H1 (cell line): ENCODE results near the gene AK6. TPM values are rescaled to one million over a fixed set of nuclear protein-coding genes. Genes with fewer than 3 reads are reported as not detected.

ENCODE experiments used
- CTCF ChIA-PET: fragments of 300-600 bp; sonication (Branson Sonifier 250); formaldehyde crosslinking; loops from one replicate; lab custom pipeline; 2021; ENCODE audit not compliant: partially characterized antibody; lab: Charles Lee
- POLR2A ChIA-PET: fragments of 300-600 bp; sonication (Branson Sonifier 250); formaldehyde crosslinking; loops from one replicate; lab custom pipeline; 2021; ENCODE audit warnings: inconsistent platforms; ENCODE audit not compliant: partially characterized antibody; lab: Charles Lee
- DNase-seq, 2 experiments: peaks; one replicate each; pipeline versions ENCODE4 v3.0.0 to v3.0.0-alpha.2; 2010 to 2022; ENCODE audit warnings: low spot score in 2 of 2, low read depth in 1 of 2, mixed read lengths in 1 of 2
- FAIRE-seq: peaks from 2 replicates; lab custom pipeline; 2011; peaks lifted over from hg19 to GRCh38; lab: Jason Lieb, UNC
- H2AFZ ChIP-seq: 2 replicates; pipeline ENCODE4 v1.8.1; 2012; ENCODE audit warnings: low read length, inconsistent platforms
- H2AK5ac ChIP-seq: 2 replicates; pipeline ENCODE4 v1.6.1; 2013; ENCODE audit warnings: low read depth, low read length
- H2BK120ac ChIP-seq: replicated peaks from 2 replicates; pipeline ENCODE3; 2013; ENCODE audit warnings: low read depth, low read length, inconsistent platforms
- H2BK12ac ChIP-seq: 2 replicates; pipeline ENCODE4 v1.6.1; 2013; ENCODE audit warnings: low read depth, low read length
- H2BK15ac ChIP-seq: 2 replicates; pipeline ENCODE4 v1.6.1; 2013; ENCODE audit warnings: low read length
- H2BK20ac ChIP-seq: 2 replicates; pipeline ENCODE4 v1.6.1; 2013; ENCODE audit warnings: low read length
- H2BK5ac ChIP-seq: 2 replicates; pipeline ENCODE4 v1.6.1; 2013; ENCODE audit warnings: low read depth, low read length
- H3K14ac ChIP-seq: 2 replicates; pipeline ENCODE4 v1.6.1; 2013; ENCODE audit warnings: inconsistent platforms; ENCODE audit not compliant: insufficient read length
- H3K18ac ChIP-seq: 2 replicates; pipeline ENCODE4 v1.6.1; 2013; ENCODE audit warnings: low read length; ENCODE audit errors: extremely low read depth
- H3K23ac ChIP-seq: 2 replicates; pipeline ENCODE4 v1.6.1; 2013; ENCODE audit warnings: inconsistent platforms; ENCODE audit not compliant: insufficient read length
- H3K23me2 ChIP-seq: 2 replicates; pipeline ENCODE4 v1.6.1; 2013; ENCODE audit warnings: low read depth, low read length
- H3K27ac ChIP-seq: 2 replicates; pipeline ENCODE4 v1.6.1; 2011; ENCODE audit warnings: low read depth, low read length, inconsistent platforms
- H3K27me3 ChIP-seq, 4 experiments: replicated peaks in 1 of 4; 1 replicate in 1 of 4; 2 replicates in 3 of 4; pipeline versions ENCODE4 v1.6.1 to v1.8.1; 2011 to 2013; ENCODE audit warnings: low read length in 3 of 4, mild to moderate bottlenecking in 3 of 4, inconsistent platforms in 2 of 4, mixed read lengths in 2 of 4, moderate library complexity in 1 of 4; ENCODE audit not compliant: control insufficient read depth in 3 of 4, insufficient read depth in 3 of 4; ENCODE audit errors: extremely low read depth in 1 of 4
- H3K36me3 ChIP-seq, 4 experiments: 2 replicates each; pipeline versions ENCODE4 v1.6.1 to v1.8.1; 2011 to 2013; ENCODE audit warnings: mild to moderate bottlenecking in 4 of 4, low read length in 3 of 4, moderate library complexity in 2 of 4, control low read depth in 1 of 4, inconsistent platforms in 1 of 4; ENCODE audit not compliant: insufficient read depth in 4 of 4, control insufficient read depth in 2 of 4
- H3K4ac ChIP-seq: replicated peaks from 2 replicates; pipeline ENCODE3; 2013; ENCODE audit warnings: low read length, low read depth, mixed read lengths, inconsistent platforms; ENCODE audit not compliant: insufficient read length
- H3K4me1 ChIP-seq, 4 experiments: replicated peaks in 1 of 4; 1 replicate in 1 of 4; 2 replicates in 3 of 4; pipeline versions ENCODE4 v1.6.1 to v1.8.1; 2011 to 2013; ENCODE audit warnings: low read length in 3 of 4, inconsistent platforms in 2 of 4, mixed read lengths in 1 of 4; ENCODE audit not compliant: insufficient read depth in 4 of 4, control insufficient read depth in 3 of 4
- H3K4me2 ChIP-seq, 2 experiments: 2 replicates each; pipeline versions ENCODE4 v1.6.1 to v1.8.1; 2011 to 2013; ENCODE audit warnings: low read depth in 2 of 2, low read length in 2 of 2, control low read depth in 1 of 2, inconsistent platforms in 1 of 2, mild to moderate bottlenecking in 1 of 2; ENCODE audit not compliant: insufficient read depth in 1 of 2
- H3K4me3 ChIP-seq, 4 experiments: fragments of 200-600, 300-600 bp in 1 of 4; sonication (generic), shearing (Covaris generic), sonication (Bioruptor Twin) in 1 of 4; 2 replicates each; pipeline versions ENCODE4 v1.5.1 to v1.8.1; 2011 to 2016; ENCODE audit warnings: low read length in 4 of 4, low read depth in 3 of 4, control low read depth in 2 of 4, inconsistent platforms in 2 of 4, mild to moderate bottlenecking in 2 of 4, mixed read lengths in 1 of 4, moderate library complexity in 1 of 4; ENCODE audit not compliant: insufficient read depth in 2 of 4; ENCODE audit errors: extremely low read depth in 1 of 4
- H3K56ac ChIP-seq: replicated peaks from 2 replicates; pipeline ENCODE3; 2013; ENCODE audit warnings: low read depth, mild to moderate bottlenecking, mixed read lengths, low read length, inconsistent platforms; ENCODE audit not compliant: insufficient read length
- H3K79me1 ChIP-seq: 2 replicates; pipeline ENCODE4 v1.6.1; 2013; ENCODE audit warnings: low read depth, low read length, control low read depth
- H3K79me2 ChIP-seq, 2 experiments: 2 replicates each; pipeline versions ENCODE4 v1.6.1 to v1.8.1; 2012 to 2013; ENCODE audit warnings: low read length in 2 of 2, mild to moderate bottlenecking in 2 of 2, inconsistent platforms in 1 of 2; ENCODE audit not compliant: insufficient read depth in 2 of 2, control insufficient read depth in 1 of 2
- H3K9ac ChIP-seq, 4 experiments: replicated peaks in 1 of 4; 1 replicate in 1 of 4; 2 replicates in 3 of 4; pipeline versions ENCODE4 v1.6.1 to v1.8.1; 2011 to 2013; ENCODE audit warnings: low read depth in 3 of 4, low read length in 3 of 4, control low read depth in 2 of 4, mild to moderate bottlenecking in 2 of 4, moderate library complexity in 2 of 4, inconsistent platforms in 1 of 4; ENCODE audit errors: extremely low read depth in 1 of 4
- H3K9me3 ChIP-seq, 2 experiments: 2 replicates each; pipeline versions ENCODE4 v1.6.1 to v1.8.1; 2012 to 2013; ENCODE audit warnings: mild to moderate bottlenecking in 2 of 2, moderate library complexity in 2 of 2, control low read depth in 1 of 2, inconsistent platforms in 1 of 2, low read depth in 1 of 2, low read length in 1 of 2, mixed read lengths in 1 of 2; ENCODE audit not compliant: insufficient read depth in 2 of 2
- H4K20me1 ChIP-seq, 2 experiments: replicated peaks in 1 of 2; 2 replicates each; pipeline versions ENCODE3 to v1.8.1; 2011 to 2013; ENCODE audit warnings: inconsistent platforms in 2 of 2, low read length in 2 of 2, mild to moderate bottlenecking in 1 of 2; ENCODE audit not compliant: insufficient read depth in 2 of 2, control insufficient read depth in 1 of 2
- H4K5ac ChIP-seq: 2 replicates; pipeline ENCODE4 v1.6.1; 2013; ENCODE audit warnings: low read length, low read depth, mixed read lengths, inconsistent platforms; ENCODE audit not compliant: insufficient read length
- H4K8ac ChIP-seq: 2 replicates; pipeline ENCODE4 v1.8.0; 2013; ENCODE audit warnings: mild to moderate bottlenecking, moderate library complexity, low read length, inconsistent platforms; ENCODE audit not compliant: insufficient read depth; ENCODE audit errors: extremely low read depth
- H4K91ac ChIP-seq: replicated peaks from 2 replicates; pipeline ENCODE3; 2013; ENCODE audit warnings: low read length, mixed read lengths, inconsistent platforms; ENCODE audit not compliant: insufficient read length
- GABPA ChIP-seq: IDR thresholded peaks from 2 replicates; pipeline ENCODE4 v1.6.1; 2011; ENCODE audit warnings: mild to moderate bottlenecking, low read length, moderate library complexity, borderline replicate concordance; ENCODE audit not compliant: insufficient read depth
- KDM1A ChIP-seq: fragments of 200-600, 300-600 bp; sonication (generic); IDR thresholded peaks from 2 replicates; pipeline ENCODE4 v1.7.1; 2016; ENCODE audit warnings: mild to moderate bottlenecking, low read length, borderline replicate concordance
- NANOG ChIP-seq: IDR thresholded peaks from 2 replicates; pipeline ENCODE4 v1.6.1; 2011; ENCODE audit warnings: low read length, low read depth, mild to moderate bottlenecking, inconsistent platforms; ENCODE audit not compliant: insufficient read depth, poor library complexity, severe bottlenecking
- POLR2A ChIP-seq, 2 experiments: IDR thresholded peaks; 1 replicate in 1 of 2; 2 replicates in 1 of 2; pipeline ENCODE4 v1.6.1; 2011; ENCODE audit warnings: low read depth in 2 of 2, low read length in 2 of 2, mild to moderate bottlenecking in 2 of 2; ENCODE audit errors: control extremely low read depth in 1 of 2
- RNF2 ChIP-seq: fragments of 200-900, 300-1000 bp; sonication (generic); IDR thresholded peaks from 2 replicates; pipeline ENCODE4 v1.7.1; 2016; ENCODE audit warnings: borderline replicate concordance, low read depth, mild to moderate bottlenecking, antibody characterized with exemption, low read length; ENCODE audit not compliant: poor library complexity, severe bottlenecking; ENCODE audit errors: missing control alignments
- TBP ChIP-seq: IDR thresholded peaks from 2 replicates; pipeline ENCODE4 v1.6.1; 2011; ENCODE audit warnings: low read depth, low read length, improper control_type of control experiment
- TEAD4 ChIP-seq: IDR thresholded peaks from 2 replicates; pipeline ENCODE4 v1.6.1; 2012; ENCODE audit warnings: low read depth, low read length, inconsistent platforms, mixed read lengths
- WGBS, 2 experiments: shearing (Covaris generic) in 1 of 2; methylation state at CpG; one replicate each; pipeline versions ENCODE4 v1.1.6 to v1.1.7; 2013 to 2015; ENCODE audit warnings: low lambda C conversion rate in 2 of 2, mixed read lengths in 2 of 2, inconsistent platforms in 1 of 2, low coverage in 1 of 2, missing lambda C conversion rate in 1 of 2; ENCODE audit not compliant: insufficient replicate concordance in 2 of 2, insufficient coverage in 1 of 2, insufficient read length in 1 of 2; ENCODE audit errors: extremely low coverage in 1 of 2, missing lambda C conversion rate in 1 of 2; 5-methylcytosine and 5-hydroxymethylcytosine counted together
- polyA plus RNA-seq, 7 experiments: library from polyadenylated mRNA; depleted of rRNA in 3 of 7; stranded (reverse) in 5 of 7; unstranded in 2 of 7; fragments of >200 nt in 5 of 7; fragments of 200-250 nt in 2 of 7; gene quantifications; 1 replicate in 5 of 7; 2 replicates in 1 of 7; 4 replicates in 1 of 7; pipeline versions ENCODE4 v1.2.1 to v1.2.3, GENCODE V29; 2011 to 2013; ENCODE audit warnings: missing spikeins in 2 of 7, mixed read lengths in 2 of 7
- total RNA-seq: library from RNA; stranded (reverse); fragmentation: NEBNext Ultra II Directional; extraction: Animal tissue kit (Norgen Biotek cat#: 25700); gene quantifications from 2 replicates; pipeline ENCODE4 v1.2.1, GENCODE V29; 2021

Gene AK6
- total and polyA plus RNA-seq, 2 of the 8 experiments (the other 6 are each of a cell fraction or from before 2014, with no cell fraction given) = 22.5 to 51.2 TPM

DNA sequence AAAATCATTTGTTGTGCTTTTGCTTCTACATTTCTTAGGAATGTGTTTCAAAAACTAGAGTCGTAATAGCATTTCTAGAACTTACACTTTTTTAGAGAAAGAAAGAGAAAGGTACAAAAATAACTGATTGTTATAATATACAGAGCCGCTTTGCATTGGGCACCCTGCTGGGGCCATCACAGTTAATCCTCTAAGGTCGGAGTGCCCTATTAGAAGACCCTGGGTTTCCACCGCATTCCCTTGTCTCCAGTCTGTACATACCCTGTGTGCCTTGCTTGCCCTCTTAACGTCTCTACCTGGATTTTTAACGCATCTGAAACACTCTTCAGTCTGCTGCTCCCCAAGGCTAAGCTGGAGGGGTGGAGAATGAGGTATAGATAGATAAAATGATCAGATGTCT lies 46.9 kb upstream of the AK6 start:
- H2AK5ac ChIP-seq = no peak overlapping the region
- ChIA-PET POLR2A (no interaction called here), CTCF (no interaction called here)
- no peaks in the 10 kb centered on the region for H3K9me3 ChIP-seq
- H2BK20ac ChIP-seq = no peak overlapping the region
- no peak overlapping the region for H2AFZ ChIP-seq
- peak overlapping the region; percentile 89 to 93 (median 92) for H3K4me3 ChIP-seq
- no peak overlapping the region for H3K27ac ChIP-seq
- peaks cover 0 to 2% of the 10 kb centered on the region in 2 experiments for H4K20me1 ChIP-seq
- TF ChIP-seq RNF2 (no peak), NANOG (peak; percentile 60), GABPA (no peak), TBP (no peak), TEAD4 (no peak), KDM1A (no peak), POLR2A (IDR thresholded peaks at IDR 0.05; ENCODE audit: control extremely low read depth in 1 of 2, low read depth in 2 of 2, low read length in 2 of 2) (peak in 1 of 2 experiments; percentile 20; a peak in 1 of 3 replicates)
- peak; percentile 28 for FAIRE-seq
- H3K27me3 ChIP-seq = no peaks in the 10 kb centered on the region
- peak overlapping the region; percentile 77 to 87 for H3K4me2 ChIP-seq
- H3K56ac ChIP-seq = no peak overlapping the region
- H3K4ac ChIP-seq = no peak overlapping the region
- 15% methylated on average over 6 of the region's 6 CpGs; no CpG with 5 or more reads in 1 of the 2 experiments for WGBS, 2 experiments
- H2BK120ac ChIP-seq = no peak overlapping the region
- H3K18ac ChIP-seq = no peak overlapping the region
- H2BK15ac ChIP-seq = no peak overlapping the region
- DNase-seq = peak in 1 of 2 experiments; percentile 47
- no peak overlapping the region for H3K23ac ChIP-seq
- H4K8ac ChIP-seq = no peak overlapping the region
- H3K9ac ChIP-seq = peak overlapping the region; percentile 6 to 92 (median 79); a peak in 2 of 7 replicates
- H2BK12ac ChIP-seq = no peak overlapping the region
- H3K23me2 ChIP-seq = peaks cover 11% of the 10 kb centered on the region
- no peak overlapping the region for H2BK5ac ChIP-seq
- no peak overlapping the region for H3K14ac ChIP-seq
- peaks cover 2 to 19% (median 12%) of the 10 kb centered on the region in 4 experiments; a peak in 5 of 8 replicates for H3K36me3 ChIP-seq
- H3K4me1 ChIP-seq = no peaks in the 10 kb centered on the region; a peak in 2 of 7 replicates
- H4K5ac ChIP-seq = no peak overlapping the region
- H4K91ac ChIP-seq = no peak overlapping the region
- peaks cover 0 to 5% of the 10 kb centered on the region in 2 experiments; a peak in 1 of 4 replicates for H3K79me2 ChIP-seq
- no peaks in the 10 kb centered on the region; the same call in 1 of the 2 replicates for H3K79me1 ChIP-seq
